Spinal cord (tissue), 10 donors: Measurements from ENCODE around the gene AP2A2. TPM values are rescaled to one million over a fixed set of nuclear protein-coding genes. Genes with fewer than 3 reads are reported as not detected.

ENCODE experiments used
- DNase-seq, 6 donors: peaks; one replicate each; pipeline versions ENCODE4 v3.0.0 to v3.0.0-alpha.2; 2013 to 2015; ENCODE audit warnings: low spot score in 6 of 6, low read depth in 4 of 6
- H3K27ac ChIP-seq: one replicate; pipeline ENCODE4 v1.5.1; 2013; ENCODE audit warnings: low read depth, low read length, control low read depth
- H3K27me3 ChIP-seq: one replicate; pipeline ENCODE4 v1.6.1; 2013; ENCODE audit warnings: low read length; ENCODE audit not compliant: control insufficient read depth, insufficient read depth
- H3K36me3 ChIP-seq: one replicate; pipeline ENCODE4 v1.6.1; 2013; ENCODE audit warnings: low read length; ENCODE audit not compliant: control insufficient read depth, insufficient read depth
- H3K4me1 ChIP-seq: one replicate; pipeline ENCODE4 v1.6.1; 2013; ENCODE audit warnings: low read length; ENCODE audit not compliant: control insufficient read depth, insufficient read depth
- H3K4me3 ChIP-seq: one replicate; pipeline ENCODE4 v1.5.1; 2013; ENCODE audit warnings: low read depth, low read length, control low read depth
- H3K9me3 ChIP-seq: one replicate; pipeline ENCODE4 v1.6.1; 2013; ENCODE audit warnings: low read length; ENCODE audit not compliant: control insufficient read depth, insufficient read depth
- WGBS: methylation state at CpG from one replicate; pipeline ENCODE4 v1.1.5; 2013; ENCODE audit warnings: missing lambda C conversion rate; ENCODE audit not compliant: insufficient coverage; 5-methylcytosine and 5-hydroxymethylcytosine counted together
- polyA plus RNA-seq, 2 donors: library from polyadenylated mRNA; unstranded; fragments of 120-200 nt; gene quantifications; one replicate each; pipeline ENCODE4 v1.2.1, GENCODE V29; 2013; ENCODE audit not compliant: insufficient read length in 2 of 2
- total RNA-seq, 2 donors: library from RNA; depleted of rRNA in 1 of 2; stranded (reverse); fragments of 120-200 nt in 1 of 2; fragments of >200 nt in 1 of 2; gene quantifications; one replicate each; pipeline versions ENCODE4 v1.2.3 to v1.2.4, GENCODE V29; 2013 to 2014
- donor health status: healthy.

The AP2A2 gene
- total and polyA plus RNA-seq, 4 donors, result 46.4 to 132 (median 82.1) TPM

DNA sequence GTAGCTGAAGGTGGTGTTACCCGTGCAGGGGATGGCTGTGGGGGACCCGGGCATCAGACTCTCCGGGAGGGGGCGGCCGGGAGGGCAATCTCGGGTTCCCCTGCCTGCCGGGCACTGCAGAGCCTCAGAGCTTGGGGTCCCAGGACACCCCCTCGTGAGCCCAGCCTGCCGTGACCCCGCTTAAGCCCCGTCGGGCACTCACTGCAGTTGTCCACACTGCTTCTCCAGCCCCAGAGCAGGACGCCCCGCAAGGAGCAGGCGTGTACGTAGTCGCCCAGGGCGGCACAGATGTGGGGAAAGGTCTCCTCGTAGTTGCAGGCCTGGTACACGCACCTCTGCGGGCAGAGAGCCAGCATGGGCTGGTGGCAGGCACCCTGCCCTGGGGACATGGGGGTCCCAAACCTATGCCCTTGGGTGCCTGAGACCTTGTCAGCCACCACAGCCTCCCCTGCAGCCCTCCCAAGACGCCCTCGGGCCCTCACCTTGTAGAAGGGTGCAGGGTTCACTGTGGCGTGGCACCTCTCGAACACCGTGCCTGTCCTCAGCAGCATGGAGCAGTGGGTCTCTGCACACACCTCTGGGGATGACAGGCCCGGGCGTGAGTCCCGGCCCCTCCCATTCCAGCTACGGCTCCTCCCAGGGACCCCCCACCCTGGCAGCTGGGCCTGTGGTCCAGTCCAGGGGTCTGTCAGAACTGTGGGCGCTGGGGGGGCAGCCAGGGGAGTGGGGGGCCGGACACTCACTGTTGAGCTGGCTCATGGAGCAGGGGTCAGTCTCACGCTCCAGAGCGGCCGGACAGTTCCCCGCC lies 102.0 kb downstream of the AP2A2 start:
- no peak overlapping the region for H3K4me3 ChIP-seq
- no peaks in the 10 kb centered on the region for H3K9me3 ChIP-seq
- H3K4me1 ChIP-seq, result no peaks in the 10 kb centered on the region
- 89% methylated on average over 36 of the region's 36 CpGs for WGBS
- H3K36me3 ChIP-seq, result peaks cover 60% of the 10 kb centered on the region
- no peak for DNase-seq
- H3K27ac ChIP-seq, result no peak overlapping the region
- no peaks in the 10 kb centered on the region for H3K27me3 ChIP-seq

DNA sequence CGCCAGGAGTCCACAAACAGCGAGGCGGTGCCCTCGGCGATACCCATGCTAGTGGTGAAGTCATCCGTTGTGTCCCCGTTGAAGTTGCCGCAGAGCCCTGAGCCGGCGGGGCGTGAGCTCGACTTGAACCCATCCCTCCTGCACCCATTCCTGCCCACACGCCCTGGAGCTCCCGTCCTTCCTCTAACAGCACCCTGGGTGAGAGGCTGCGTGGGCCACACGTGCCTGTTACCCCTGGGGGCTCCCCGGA lies 102.5 kb downstream of the AP2A2 start:
- H3K4me3 ChIP-seq, result no peak overlapping the region
- WGBS, result 87% methylated on average over 17 of the region's 17 CpGs
- no peaks in the 10 kb centered on the region for H3K9me3 ChIP-seq
- DNase-seq, result no peak
- H3K27me3 ChIP-seq, result no peaks in the 10 kb centered on the region
- no peaks in the 10 kb centered on the region for H3K4me1 ChIP-seq
- peaks cover 60% of the 10 kb centered on the region for H3K36me3 ChIP-seq
- H3K27ac ChIP-seq, result no peak overlapping the region

DNA sequence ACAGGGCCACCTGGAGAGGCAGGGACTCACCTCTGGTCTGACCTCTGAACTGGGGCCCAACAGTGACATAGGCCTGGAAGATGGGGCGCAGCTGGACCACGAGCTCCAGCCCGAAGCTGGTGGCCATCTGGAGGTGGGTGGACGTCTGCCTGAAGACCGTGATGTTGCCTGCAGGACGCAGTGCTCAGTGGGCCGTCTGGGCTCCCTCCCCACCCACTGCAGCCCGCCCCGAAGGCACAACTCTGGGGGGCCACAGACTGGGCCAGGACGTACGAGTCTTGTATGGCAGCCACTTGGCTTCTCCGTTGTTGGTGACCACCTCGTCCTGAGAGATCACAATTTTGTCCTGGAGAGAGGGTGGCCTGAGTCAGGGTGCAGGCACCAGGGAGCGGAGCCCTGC lies 102.9 kb downstream of the AP2A2 start:
- H3K27ac ChIP-seq, result no peak overlapping the region

DNA sequence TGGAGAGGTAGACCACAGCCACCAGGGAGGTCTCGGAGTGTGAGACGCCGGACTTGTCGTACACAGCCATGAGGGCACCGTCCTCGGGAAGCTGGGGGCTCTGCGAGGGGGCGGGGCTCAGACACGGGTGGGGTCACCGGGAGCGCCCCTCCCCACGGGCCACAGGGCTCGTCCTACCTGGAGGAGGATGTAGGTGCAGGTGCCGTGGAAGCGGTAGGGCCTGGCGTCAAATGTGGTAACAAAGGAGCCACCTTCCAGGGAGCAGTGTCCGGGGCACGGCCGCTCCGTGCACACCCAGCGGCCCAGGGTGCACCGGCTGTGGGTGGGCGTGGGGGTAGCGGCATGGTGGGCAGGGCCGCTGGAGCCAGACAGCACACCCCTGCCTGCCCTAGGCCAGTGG lies 103.4 kb downstream of the AP2A2 start:
- DNase-seq, result no peak
- no peaks in the 10 kb centered on the region for H3K9me3 ChIP-seq
- WGBS, result 89% methylated on average over 21 of the region's 25 CpGs
- no peaks in the 10 kb centered on the region for H3K4me1 ChIP-seq
- H3K4me3 ChIP-seq, result no peak overlapping the region
- no peak overlapping the region for H3K27ac ChIP-seq
- H3K27me3 ChIP-seq, result no peaks in the 10 kb centered on the region
- peaks cover 53% of the 10 kb centered on the region for H3K36me3 ChIP-seq

More for the DNA sequence above, 102.9 kb downstream of the AP2A2 start:
- DNase-seq, result no peak
- WGBS, result 87% methylated on average over 12 of the region's 14 CpGs
- Histone ChIP-seq H3K4me1 (no peaks in the 10 kb centered on the region), H3K36me3 (peaks cover 57% of the 10 kb centered on the region), H3K4me3 (no peak overlapping the region), H3K27me3 (no peaks in the 10 kb centered on the region), H3K9me3 (no peaks in the 10 kb centered on the region)

DNA sequence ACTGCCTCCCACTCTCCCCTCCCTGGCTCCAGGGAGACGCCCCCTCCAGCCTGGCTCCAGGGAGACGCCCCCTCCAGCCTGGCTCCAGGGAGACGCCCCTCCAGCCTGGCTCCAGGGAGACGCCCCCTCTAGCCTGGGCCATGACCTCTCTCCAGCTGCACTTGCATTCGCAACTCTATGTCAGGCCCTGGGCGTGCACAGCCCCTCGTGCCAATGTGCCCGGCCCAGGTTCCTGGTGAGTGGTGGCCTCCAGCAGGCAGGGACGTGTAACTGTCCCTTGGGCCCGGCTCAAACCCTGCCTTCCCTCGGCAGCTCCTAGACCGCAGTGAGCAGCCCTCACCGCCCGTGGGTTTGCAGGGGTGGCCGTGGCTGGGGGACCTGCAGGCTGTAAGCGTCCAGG lies 104.0 kb downstream of the AP2A2 start:
- H3K4me3 ChIP-seq, result no peak overlapping the region
- peaks cover 47% of the 10 kb centered on the region for H3K36me3 ChIP-seq
- 58% methylated on average over 15 of the region's 16 CpGs for WGBS
- no peaks in the 10 kb centered on the region for H3K27me3 ChIP-seq
- H3K27ac ChIP-seq, result no peak overlapping the region
- no peak for DNase-seq
- H3K9me3 ChIP-seq, result no peaks in the 10 kb centered on the region
- no peaks in the 10 kb centered on the region for H3K4me1 ChIP-seq

DNA sequence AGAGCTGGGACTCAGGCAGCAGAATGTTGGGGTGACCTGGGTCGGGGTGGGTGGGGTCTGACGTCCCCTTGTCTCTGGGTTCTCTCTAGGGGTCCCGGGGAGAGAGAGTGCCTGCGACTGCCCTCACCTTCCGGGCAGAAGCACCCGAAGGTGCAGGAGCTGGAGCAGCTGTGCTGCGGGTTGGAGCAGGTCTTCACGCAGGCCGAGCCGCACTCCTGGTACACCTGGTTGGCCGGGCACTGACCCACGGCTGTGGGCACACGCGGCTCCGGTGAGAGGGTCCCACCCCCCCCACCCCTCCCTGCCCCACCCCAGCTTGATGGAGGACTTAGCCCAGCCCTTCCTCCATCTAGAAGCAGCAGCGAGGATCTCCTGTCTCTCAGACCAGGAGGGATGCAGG lies 104.4 kb downstream of the AP2A2 start:
- WGBS, result 81% methylated on average over 9 of the region's 16 CpGs
- Histone ChIP-seq H3K27ac (no peak overlapping the region), H3K36me3 (peaks cover 42% of the 10 kb centered on the region), H3K9me3 (no peaks in the 10 kb centered on the region), H3K4me3 (no peak overlapping the region), H3K27me3 (no peaks in the 10 kb centered on the region), H3K4me1 (no peaks in the 10 kb centered on the region)
- DNase-seq, result no peak

DNA sequence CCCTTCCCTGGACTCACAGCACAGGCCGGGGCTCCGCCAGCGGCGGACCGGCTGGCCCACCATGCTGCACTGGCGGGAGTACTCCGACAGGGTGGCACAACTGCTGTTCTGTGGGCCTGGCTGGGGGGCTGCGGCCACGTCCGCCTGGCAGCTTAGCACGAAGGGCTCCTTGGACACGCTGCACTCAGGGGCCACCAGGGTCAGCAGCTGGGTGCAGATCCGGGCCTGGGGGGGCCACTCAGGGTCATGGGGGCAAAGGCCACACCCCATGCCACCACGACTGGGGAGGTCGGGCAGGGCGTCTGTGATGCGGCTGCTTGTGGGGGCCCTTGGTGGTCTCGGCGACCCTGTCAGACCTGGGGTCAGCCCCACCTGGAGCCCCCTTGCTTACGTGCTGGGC lies 104.9 kb downstream of the AP2A2 start:
- Histone ChIP-seq H3K4me1 (no peaks in the 10 kb centered on the region), H3K27ac (no peak overlapping the region), H3K9me3 (no peaks in the 10 kb centered on the region), H3K36me3 (peaks cover 38% of the 10 kb centered on the region), H3K4me3 (no peak overlapping the region), H3K27me3 (no peaks in the 10 kb centered on the region)
- no peak for DNase-seq
- 60% methylated on average over 20 of the region's 20 CpGs for WGBS

DNA sequence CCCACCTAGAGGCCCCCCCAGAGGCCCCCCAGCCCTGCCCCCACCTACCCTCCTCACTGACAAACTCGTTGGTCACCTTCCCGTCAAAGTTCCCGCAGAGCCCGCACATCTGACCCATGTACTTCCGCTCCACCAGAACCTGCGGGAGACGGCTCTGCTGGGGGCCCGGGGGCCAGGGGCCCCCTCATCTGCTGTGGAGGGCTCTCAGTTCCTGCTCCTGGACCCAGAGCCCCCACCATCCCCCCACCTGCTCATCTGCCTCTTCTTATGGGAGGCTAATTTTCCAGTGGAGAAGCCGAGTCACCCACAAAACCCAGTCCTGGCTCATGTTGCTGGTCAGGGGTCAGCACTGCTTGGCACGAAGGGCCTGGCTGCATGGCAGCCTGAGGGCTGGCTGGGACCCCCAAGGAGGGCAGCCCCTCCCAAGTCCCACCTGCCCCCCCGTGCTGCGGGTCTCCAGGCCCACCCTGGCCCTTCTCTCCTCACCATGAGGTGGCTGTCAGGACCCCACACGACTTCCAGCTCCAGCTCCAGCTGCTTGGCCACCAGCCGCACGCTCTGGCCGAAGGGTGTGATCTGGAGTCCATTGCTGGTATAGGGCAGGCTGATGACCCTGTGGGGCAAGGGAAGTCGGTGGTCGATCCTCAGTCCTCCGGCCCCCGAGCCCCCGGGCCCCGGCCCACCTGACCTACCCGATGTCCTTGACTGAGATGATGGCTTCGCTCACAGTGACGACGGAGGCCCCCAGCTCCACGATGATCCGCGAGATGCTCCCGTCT lies 105.6 kb downstream of the AP2A2 start:
- Histone ChIP-seq H3K4me3 (no peak overlapping the region), H3K4me1 (no peaks in the 10 kb centered on the region), H3K9me3 (no peaks in the 10 kb centered on the region), H3K27me3 (no peaks in the 10 kb centered on the region), H3K27ac (no peak overlapping the region), H3K36me3 (peaks cover 30% of the 10 kb centered on the region)
- no peak for DNase-seq
- WGBS, result 87% methylated on average over 28 of the region's 30 CpGs

DNA sequence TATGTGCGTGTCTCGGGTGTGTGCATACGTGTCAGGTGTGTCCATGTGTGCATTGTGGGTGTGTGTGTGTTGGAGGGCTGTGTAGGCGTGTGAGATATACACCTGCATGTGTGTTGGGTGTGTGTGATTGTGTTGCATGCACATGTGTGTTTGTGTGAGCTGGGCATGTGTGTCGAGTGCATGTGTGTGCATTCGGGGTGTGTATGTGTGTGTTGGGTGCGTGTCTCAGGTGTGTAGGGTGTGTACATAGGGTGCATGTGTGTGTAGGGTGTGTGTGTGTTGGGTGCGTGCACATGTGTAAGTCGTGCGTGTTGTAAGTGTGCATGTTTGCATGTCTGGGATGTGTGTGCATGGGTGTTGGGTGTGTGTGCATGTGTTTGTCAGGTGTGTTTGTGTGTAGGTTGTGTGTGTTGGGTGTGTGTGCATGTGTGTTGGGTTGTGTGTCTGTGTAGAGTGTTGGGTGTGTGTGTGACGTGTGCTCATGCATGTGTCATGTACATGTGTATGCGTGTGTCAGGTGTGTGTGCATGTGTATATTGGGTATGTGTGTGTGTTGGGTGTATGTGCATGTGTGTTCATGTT lies 106.7 kb downstream of the AP2A2 start:
- Histone ChIP-seq H3K36me3 (peaks cover 22% of the 10 kb centered on the region), H3K9me3 (no peaks in the 10 kb centered on the region), H3K27me3 (no peaks in the 10 kb centered on the region), H3K27ac (no peak overlapping the region), H3K4me3 (no peak overlapping the region), H3K4me1 (no peaks in the 10 kb centered on the region)
- 96% methylated on average over 12 of the region's 12 CpGs for WGBS
- DNase-seq, result no peak
